Glutamatergic neuron (in vitro differentiated cells): Measurements from ENCODE around the gene PRKCE. TPM values are rescaled to one million over a fixed set of nuclear protein-coding genes. Genes with fewer than 3 reads are reported as not detected.
"Not testable (repeated sequence)": the region's sequence is repeated elsewhere in the genome, so short reads cannot be mapped to it uniquely, and the experiment has no call there.

Source experiments
- DNase-seq: peaks from one replicate; pipeline ENCODE4 v3.0.0; 2022
- H3K27ac Mint-ChIP-seq: one replicate; pipeline ENCODE4 v1.8.0; 2020; ENCODE audit warnings: mild to moderate bottlenecking, mixed read lengths, inconsistent platforms; ENCODE audit not compliant: unreplicated experiment
- H3K27me3 Mint-ChIP-seq: one replicate; pipeline ENCODE4 v1.8.0; 2020; ENCODE audit warnings: mild to moderate bottlenecking, moderate library complexity, mixed read lengths, inconsistent platforms; ENCODE audit not compliant: unreplicated experiment
- H3K36me3 Mint-ChIP-seq: one replicate; pipeline ENCODE4 v1.8.0; 2020; ENCODE audit warnings: mild to moderate bottlenecking, mixed read lengths, inconsistent platforms; ENCODE audit not compliant: unreplicated experiment
- H3K4me1 Mint-ChIP-seq: one replicate; pipeline ENCODE4 v1.8.0; 2020; ENCODE audit warnings: mild to moderate bottlenecking, low read depth, mixed read lengths, inconsistent platforms; ENCODE audit not compliant: unreplicated experiment
- H3K4me3 Mint-ChIP-seq: one replicate; pipeline ENCODE4 v1.8.0; 2020; ENCODE audit warnings: mild to moderate bottlenecking, mixed read lengths, inconsistent platforms; ENCODE audit not compliant: unreplicated experiment
- H3K9me3 Mint-ChIP-seq: one replicate; pipeline ENCODE4 v1.8.0; 2020; ENCODE audit warnings: mild to moderate bottlenecking, moderate library complexity, mixed read lengths, inconsistent platforms; ENCODE audit not compliant: unreplicated experiment
- CTCF ChIP-seq: fragments of 200-600 bp; sonication (generic); IDR thresholded peaks from one replicate; pipeline ENCODE4 v1.5.0; 2021; ENCODE audit not compliant: partially characterized antibody, unreplicated experiment
- total RNA-seq: library from RNA; stranded (reverse); fragmentation: NEBNext Ultra II Directional; extraction: Animal tissue kit (Norgen Biotek cat#: 25700); gene quantifications from one replicate; pipeline ENCODE4 v1.2.1, GENCODE V29; 2021; ENCODE audit not compliant: unreplicated experiment

The PRKCE gene
- total RNA-seq, 1 donor from 2014 or later: 74.8 TPM

- Mint-ChIP-seq H3K4me1 (no peaks in the 10 kb centered on the region), H3K36me3 (peaks cover 11% of the 10 kb centered on the region), H3K4me3 (no peak overlapping the region), H3K27ac (no peak overlapping the region), H3K9me3 (peaks cover 4% of the 10 kb centered on the region), H3K27me3 (peaks cover 5% of the 10 kb centered on the region)
- no peak for TF ChIP-seq CTCF
- no peak for DNase-seq
Measured at GRCh38 chr2:46202453-46202852, 551.0 kb downstream of the PRKCE start.

GRCh38 chr2:46202987-46203386 lies 551.5 kb downstream of the PRKCE start:
- H3K36me3 Mint-ChIP-seq: peaks cover 11% of the 10 kb centered on the region
- no peak for DNase-seq
- no peak for TF ChIP-seq CTCF
- no peaks in the 10 kb centered on the region for H3K4me1 Mint-ChIP-seq
- H3K9me3 Mint-ChIP-seq: peaks cover 4% of the 10 kb centered on the region
- no peak overlapping the region for H3K27ac Mint-ChIP-seq
- H3K4me3 Mint-ChIP-seq: no peak overlapping the region
- H3K27me3 Mint-ChIP-seq: peaks cover 5% of the 10 kb centered on the region

- H3K4me3 Mint-ChIP-seq, DNase-seq, H3K9me3 Mint-ChIP-seq, H3K4me1 Mint-ChIP-seq, H3K27me3 Mint-ChIP-seq, H3K27ac Mint-ChIP-seq: not testable (repeated sequence)
- H3K36me3 Mint-ChIP-seq: peaks cover 15% of the 10 kb centered on the region
Measured at GRCh38 chr2:46203636-46204035, 552.2 kb downstream of the PRKCE start.

GRCh38 chr2:46207591-46207990 lies 556.1 kb downstream of the PRKCE start:
- peaks cover 3% of the 10 kb centered on the region for H3K9me3 Mint-ChIP-seq
- H3K27ac Mint-ChIP-seq: no peak overlapping the region
- TF ChIP-seq CTCF: no peak

GRCh38 chr2:46208766-46209165 lies 557.3 kb downstream of the PRKCE start:
- Mint-ChIP-seq H3K4me3 (no peak overlapping the region), H3K27ac (no peak overlapping the region), H3K4me1 (no peaks in the 10 kb centered on the region), H3K36me3 (peaks cover 13% of the 10 kb centered on the region), H3K27me3 (no peaks in the 10 kb centered on the region), H3K9me3 (no peaks in the 10 kb centered on the region)
- no peak for TF ChIP-seq CTCF
- DNase-seq: no peak

More at GRCh38 chr2:46207591-46207990, 556.1 kb downstream of the PRKCE start:
- peaks cover 7% of the 10 kb centered on the region for H3K36me3 Mint-ChIP-seq
- no peak for DNase-seq
- no peaks in the 10 kb centered on the region for H3K27me3 Mint-ChIP-seq
- H3K4me3 Mint-ChIP-seq: no peak overlapping the region
- H3K4me1 Mint-ChIP-seq: no peaks in the 10 kb centered on the region

- no peak for DNase-seq
- Mint-ChIP-seq H3K27ac (no peak overlapping the region), H3K4me1 (no peaks in the 10 kb centered on the region), H3K9me3 (no peaks in the 10 kb centered on the region), H3K27me3 (no peaks in the 10 kb centered on the region), H3K36me3 (peaks cover 13% of the 10 kb centered on the region), H3K4me3 (no peak overlapping the region)
- no peak for TF ChIP-seq CTCF
Measured at GRCh38 chr2:46210063-46210462, 558.6 kb downstream of the PRKCE start.
